ENCODE measurements around the gene ARID1B. TPM values are rescaled to one million over a fixed set of nuclear protein-coding genes. Genes with fewer than 3 reads are reported as not detected.

Gene ARID1B
- total RNA-seq, 1 experiment from 2014 or later: 42.8 TPM

GRCh38 chr6:156985309-156985708 lies 208.1 kb downstream of the ARID1B start:
- Histone ChIP-seq H3K36me3 (ENCODE audit: low read depth) (no peaks in the 10 kb centered on the region), H3K27me3 (ENCODE audit: insufficient read depth, low read depth) (no peaks in the 10 kb centered on the region), H3K4me1 (replicated peaks; ENCODE audit: insufficient read depth) (peaks cover 43% of the 10 kb centered on the region), H3K9me3 (ENCODE audit: insufficient read depth, low read depth) (no peaks in the 10 kb centered on the region), H3K27ac (no peak overlapping the region), H3F3A (ENCODE audit: insufficient read depth, low read depth) (peaks cover 11% of the 10 kb centered on the region; the same call in 1 of the 2 replicates), H3K4me3 (no peak overlapping the region), H3K9me2 (ENCODE audit: insufficient read depth) (no peaks in the 10 kb centered on the region), H4K20me1 (ENCODE audit: insufficient read depth) (no peaks in the 10 kb centered on the region), H3K79me2 (ENCODE audit: low read depth) (peaks cover 72% of the 10 kb centered on the region), H3K4me2 (no peak overlapping the region), H2AFZ (no peak overlapping the region)
- BruUV-seq (replicated peaks): no TSS peak
- ChIA-PET CTCF (interaction anchor here (0.6 kb wide), 1 partner anchor 294 kb away, joined by 3 read pairs; no protein-coding TSS in a partner anchor), POLR2A (ENCODE audit: unreplicated experiment) (no interaction called here)
- intact Hi-C loops (cut with micrococcal nuclease; ENCODE audit: unreplicated experiment): no loop called here
- TF ChIP-seq EZH2 (IDR thresholded peaks at IDR 0.05; ENCODE audit: low read depth): no peak
- TF ChIP-seq CTCF (conservative IDR thresholded peaks at IDR 0.05): no peak
- no peak for DNase-seq

- H3K79me2 ChIP-seq (ENCODE audit: low read depth): peaks cover 49% of the 10 kb centered on the region
- no peak overlapping the region for H2AFZ ChIP-seq
- no peaks in the 10 kb centered on the region for H3K36me3 ChIP-seq (ENCODE audit: low read depth)
- TF ChIP-seq CTCF (conservative IDR thresholded peaks at IDR 0.05) (no peak), EZH2 (IDR thresholded peaks at IDR 0.05; ENCODE audit: low read depth) (no peak)
- CTCF ChIA-PET: no interaction called here
- no peaks in the 10 kb centered on the region for H3K9me3 ChIP-seq (ENCODE audit: insufficient read depth, low read depth)
- DNase-seq: no peak
- no peaks in the 10 kb centered on the region for H3K27me3 ChIP-seq (ENCODE audit: insufficient read depth, low read depth)
- no peak overlapping the region for H3K4me3 ChIP-seq
- intact Hi-C loops (cut with micrococcal nuclease; ENCODE audit: unreplicated experiment): no loop called here
- no peaks in the 10 kb centered on the region; the same call in 1 of the 2 replicates for H4K20me1 ChIP-seq (ENCODE audit: insufficient read depth)
- H3K27ac ChIP-seq: no peak overlapping the region
- no peaks in the 10 kb centered on the region for H3F3A ChIP-seq (ENCODE audit: insufficient read depth, low read depth)
- H3K4me1 ChIP-seq (replicated peaks; ENCODE audit: insufficient read depth): peaks cover 13% of the 10 kb centered on the region
- BruUV-seq (replicated peaks): no TSS peak
- H3K9me2 ChIP-seq (ENCODE audit: insufficient read depth): no peaks in the 10 kb centered on the region
- POLR2A ChIA-PET (ENCODE audit: unreplicated experiment): no interaction called here
- H3K4me2 ChIP-seq: no peak overlapping the region
These were observed 211.3 kb downstream of the ARID1B start for GRCh38 chr6:156988276-156989158.

GRCh38 chr6:156989159-156989806 lies 212.1 kb downstream of the ARID1B start:
- ChIA-PET CTCF (no interaction called here), POLR2A (ENCODE audit: unreplicated experiment) (no interaction called here)
- TF ChIP-seq EZH2 (IDR thresholded peaks at IDR 0.05; ENCODE audit: low read depth): no peak
- TF ChIP-seq CTCF (conservative IDR thresholded peaks at IDR 0.05): no peak
- DNase-seq: no peak
- no peaks in the 10 kb centered on the region for H3K27me3 ChIP-seq (ENCODE audit: insufficient read depth, low read depth)
- H3K4me1 ChIP-seq (replicated peaks; ENCODE audit: insufficient read depth): peaks cover 6% of the 10 kb centered on the region
- H3K27ac ChIP-seq: no peak overlapping the region
- intact Hi-C loops (cut with micrococcal nuclease; ENCODE audit: unreplicated experiment): no loop called here
- no peaks in the 10 kb centered on the region for H3K36me3 ChIP-seq (ENCODE audit: low read depth)
- no peak overlapping the region for H3K4me3 ChIP-seq
- peaks cover 41% of the 10 kb centered on the region for H3K79me2 ChIP-seq (ENCODE audit: low read depth)
- no peak overlapping the region for H2AFZ ChIP-seq
- no peak overlapping the region for H3K4me2 ChIP-seq
- H3K9me2 ChIP-seq (ENCODE audit: insufficient read depth): no peaks in the 10 kb centered on the region
- H4K20me1 ChIP-seq (ENCODE audit: insufficient read depth): no peaks in the 10 kb centered on the region; the same call in 1 of the 2 replicates
- BruUV-seq (replicated peaks): no TSS peak
- H3F3A ChIP-seq (ENCODE audit: insufficient read depth, low read depth): no peaks in the 10 kb centered on the region
- H3K9me3 ChIP-seq (ENCODE audit: insufficient read depth, low read depth): no peaks in the 10 kb centered on the region

Measured in PC-9 (cell line).